IPS-NIHi7 (cell line): Measurements from ENCODE around the gene MAPK10.
A peak's percentile ranks its signal among the peaks of the same experiment; 100 is the strongest.
"Not testable (repeated sequence)": the region's sequence is repeated elsewhere in the genome, so short reads cannot be mapped to it uniquely, and the experiment has no call there.

Source experiments
- DNase-seq: peaks from one replicate; pipeline ENCODE4 v3.0.0; 2012; ENCODE audit warnings: mixed read lengths; ENCODE audit errors: extremely low spot score

The MAPK10 gene

DNA sequence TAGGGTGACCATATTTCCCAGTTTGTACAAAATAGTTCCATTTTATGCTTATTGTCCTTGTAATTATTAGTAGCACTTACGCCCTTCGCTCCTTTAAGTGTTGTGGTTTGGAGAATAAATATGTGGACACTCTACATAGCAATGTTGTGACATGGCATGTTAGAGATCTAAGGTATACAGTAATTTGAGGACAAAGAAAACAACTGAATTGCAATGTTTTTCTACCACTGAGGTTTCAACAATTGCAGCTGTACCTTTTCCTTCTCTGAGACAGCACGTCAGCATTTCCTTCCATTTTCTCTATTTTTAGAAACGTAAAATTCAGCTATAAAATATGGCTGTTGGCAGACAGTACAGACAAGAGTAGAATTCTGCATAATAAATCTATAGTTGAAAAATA lies 323.1 kb downstream of the MAPK10 start:
- DNase-seq = no peak

DNA sequence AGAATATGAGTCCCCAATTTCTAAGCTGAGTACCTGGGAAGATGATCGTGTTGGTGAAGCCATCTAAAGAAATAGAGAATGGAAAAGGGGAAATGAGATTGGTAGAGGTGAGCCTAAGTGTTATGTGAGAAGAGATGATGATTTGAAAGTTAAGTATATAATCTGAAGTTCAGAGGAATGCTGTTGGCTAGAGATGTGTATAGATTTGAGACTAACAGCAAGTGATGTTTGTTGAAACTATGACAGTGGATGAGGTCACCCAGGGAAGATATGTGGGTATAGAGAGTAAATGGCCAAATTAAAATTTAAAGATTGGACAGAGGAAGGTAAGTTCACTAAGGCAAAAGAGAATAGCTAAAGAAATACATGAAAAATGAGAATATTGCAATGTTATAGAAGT lies 324.2 kb downstream of the MAPK10 start:
- no peak for DNase-seq

DNA sequence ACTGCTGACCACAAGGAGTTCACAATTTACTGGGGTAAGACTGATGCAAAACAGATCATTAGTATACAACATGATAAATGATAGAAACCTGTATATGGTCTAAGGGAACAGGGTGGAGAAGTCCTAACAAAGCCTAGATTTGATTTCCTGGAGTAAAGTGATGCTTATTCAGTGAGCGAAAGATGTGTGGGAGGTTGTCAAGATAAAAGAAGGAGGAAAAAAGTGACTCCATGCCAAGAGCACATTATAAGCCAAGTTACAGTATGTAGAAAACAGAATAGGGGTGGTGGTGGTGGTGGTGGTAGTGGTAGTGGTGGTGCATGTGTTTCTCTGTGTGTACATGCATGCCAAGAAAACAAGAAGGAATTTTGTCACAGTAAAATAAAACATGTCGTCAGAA lies 325.2 kb downstream of the MAPK10 start:
- DNase-seq = no peak

DNA sequence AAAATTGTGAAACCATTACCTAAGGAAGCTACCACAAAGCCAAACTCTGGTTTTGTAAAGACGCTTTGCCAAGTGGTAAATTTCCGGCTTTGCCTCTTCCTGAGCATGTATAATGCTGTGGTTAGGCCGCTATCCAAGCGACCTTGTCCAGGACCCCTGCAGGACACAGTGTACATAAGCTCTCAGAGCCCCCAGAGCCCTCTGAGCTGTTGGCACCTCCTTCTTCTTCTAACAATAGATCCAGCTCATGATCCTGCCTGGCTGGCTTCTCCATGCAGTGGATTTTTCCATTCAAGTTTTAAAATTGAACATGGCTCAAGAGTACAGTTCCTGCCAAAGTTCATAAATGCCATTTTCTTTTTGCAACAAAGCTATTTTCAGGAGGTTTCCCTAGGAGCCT lies 326.7 kb downstream of the MAPK10 start:
- no peak for DNase-seq

DNA sequence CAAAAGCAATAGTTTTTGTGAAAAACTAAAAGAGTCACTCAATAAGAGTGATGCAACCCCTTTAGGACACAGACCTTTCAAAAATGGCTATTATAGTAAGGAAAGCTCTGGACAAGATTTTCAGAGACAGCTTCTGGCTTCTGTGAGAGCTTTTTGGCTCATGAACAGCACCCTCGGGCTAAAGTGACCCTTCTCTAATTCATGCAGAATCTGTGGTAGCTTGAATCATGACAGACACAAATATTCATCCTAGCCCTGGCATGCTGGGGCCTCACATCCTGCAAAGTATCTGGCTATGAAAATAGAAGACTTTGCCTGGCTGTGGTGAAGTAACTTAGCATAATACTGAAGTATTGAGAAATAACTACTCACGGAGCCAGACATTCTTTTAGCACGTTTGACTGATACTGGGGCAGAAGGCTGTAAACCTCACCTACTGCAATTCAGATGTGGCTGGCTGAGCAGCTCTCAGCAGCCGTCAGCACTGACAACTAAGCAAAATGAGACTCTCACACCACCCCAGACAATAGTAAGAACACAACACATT lies 327.3 kb downstream of the MAPK10 start:
- no peak for DNase-seq

DNA sequence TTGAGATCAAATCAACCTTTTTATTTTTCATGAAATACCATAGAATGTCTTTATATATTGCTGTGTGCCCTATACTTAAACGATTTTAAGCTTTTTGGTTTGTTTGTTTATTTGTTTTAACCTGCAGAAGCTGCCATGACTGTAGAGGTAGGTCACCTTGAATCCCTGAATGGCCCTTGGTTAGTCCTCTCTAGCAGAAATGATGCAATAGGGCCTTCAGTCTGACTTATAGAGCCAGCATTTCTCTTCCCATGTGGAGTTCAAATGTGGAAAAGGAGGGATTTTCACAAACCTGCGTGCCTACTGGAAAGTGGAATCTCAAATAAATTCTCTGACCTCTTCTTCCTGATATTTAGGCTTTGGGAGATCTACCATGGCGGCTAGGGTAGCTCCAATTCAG lies 327.9 kb downstream of the MAPK10 start:
- no peak for DNase-seq

DNA sequence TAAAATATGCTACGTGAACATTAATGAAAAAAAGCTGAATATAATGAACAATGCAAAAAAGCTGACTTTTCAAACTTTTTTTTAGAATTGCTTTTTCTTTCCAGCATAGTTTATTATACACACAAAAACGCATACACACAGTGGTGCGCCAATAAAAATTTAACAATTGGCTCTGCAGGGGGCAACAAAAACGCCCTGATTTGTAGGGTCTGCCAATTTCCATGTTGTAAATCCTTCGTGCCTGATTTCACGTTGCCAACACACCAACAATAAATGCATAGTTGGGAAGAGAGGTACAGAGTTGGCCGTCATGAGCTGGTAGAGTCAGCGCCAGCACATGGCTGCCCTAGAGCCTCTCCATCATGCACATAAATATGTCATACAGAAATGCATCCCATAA lies 333.1 kb downstream of the MAPK10 start:
- DNase-seq = no peak

DNA sequence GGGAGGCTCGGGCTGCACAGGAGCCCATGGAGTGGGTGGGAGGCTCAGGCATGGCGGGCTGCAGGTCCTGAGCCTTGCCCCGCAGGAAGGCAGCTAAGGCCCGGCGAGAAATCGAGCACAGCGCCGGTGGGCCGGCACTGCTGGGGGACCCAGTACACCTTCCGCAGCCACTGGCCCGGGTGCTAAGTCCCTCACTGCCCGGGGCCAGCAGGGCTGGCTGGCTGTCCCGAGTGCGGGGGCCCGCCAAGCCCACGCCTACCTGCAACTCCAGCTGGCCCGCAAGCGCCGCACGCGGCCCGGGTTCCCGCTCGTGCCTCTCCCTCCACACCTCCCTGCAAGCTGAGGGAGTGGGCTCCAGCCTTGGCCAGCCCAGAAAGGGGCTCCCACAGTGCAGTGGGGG lies 338.2 kb downstream of the MAPK10 start:
- DNase-seq = not testable (repeated sequence)

DNA sequence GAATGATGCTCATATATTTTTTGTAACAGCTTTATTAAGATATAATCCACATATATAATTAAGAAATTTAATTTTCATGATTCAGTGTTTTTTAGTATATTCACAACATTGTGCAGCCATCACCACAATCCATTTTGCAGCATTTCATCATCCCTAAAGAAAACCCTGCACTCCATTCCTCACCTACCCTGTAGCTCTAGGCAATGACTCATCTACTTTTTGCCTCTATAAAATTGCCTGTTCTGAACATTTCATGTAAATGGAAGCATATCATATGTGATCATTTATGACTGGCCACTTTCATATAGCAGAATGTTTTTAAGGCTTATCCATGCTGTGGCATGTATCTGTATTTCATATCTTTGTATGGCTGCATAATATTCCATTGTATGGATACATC lies 339.9 kb downstream of the MAPK10 start:
- no peak for DNase-seq

DNA sequence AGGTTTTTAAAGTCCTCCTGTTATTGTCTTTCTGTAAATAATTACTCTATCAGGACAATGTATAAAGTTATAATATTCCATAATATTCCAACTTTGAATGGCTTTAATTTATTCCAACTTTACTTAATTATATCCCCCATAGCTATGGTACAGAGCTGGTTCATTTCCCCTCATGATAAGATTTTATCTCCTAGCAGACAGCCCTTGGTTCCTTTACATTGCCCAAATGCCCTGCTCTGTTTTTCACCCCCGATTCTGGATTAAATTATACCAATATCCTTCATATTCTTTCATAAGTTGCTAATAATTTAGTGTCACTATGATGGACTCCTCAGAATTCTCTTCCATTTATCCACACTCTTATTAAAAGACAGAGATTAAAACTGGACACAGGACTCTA lies 340.5 kb downstream of the MAPK10 start:
- DNase-seq = no peak

DNA sequence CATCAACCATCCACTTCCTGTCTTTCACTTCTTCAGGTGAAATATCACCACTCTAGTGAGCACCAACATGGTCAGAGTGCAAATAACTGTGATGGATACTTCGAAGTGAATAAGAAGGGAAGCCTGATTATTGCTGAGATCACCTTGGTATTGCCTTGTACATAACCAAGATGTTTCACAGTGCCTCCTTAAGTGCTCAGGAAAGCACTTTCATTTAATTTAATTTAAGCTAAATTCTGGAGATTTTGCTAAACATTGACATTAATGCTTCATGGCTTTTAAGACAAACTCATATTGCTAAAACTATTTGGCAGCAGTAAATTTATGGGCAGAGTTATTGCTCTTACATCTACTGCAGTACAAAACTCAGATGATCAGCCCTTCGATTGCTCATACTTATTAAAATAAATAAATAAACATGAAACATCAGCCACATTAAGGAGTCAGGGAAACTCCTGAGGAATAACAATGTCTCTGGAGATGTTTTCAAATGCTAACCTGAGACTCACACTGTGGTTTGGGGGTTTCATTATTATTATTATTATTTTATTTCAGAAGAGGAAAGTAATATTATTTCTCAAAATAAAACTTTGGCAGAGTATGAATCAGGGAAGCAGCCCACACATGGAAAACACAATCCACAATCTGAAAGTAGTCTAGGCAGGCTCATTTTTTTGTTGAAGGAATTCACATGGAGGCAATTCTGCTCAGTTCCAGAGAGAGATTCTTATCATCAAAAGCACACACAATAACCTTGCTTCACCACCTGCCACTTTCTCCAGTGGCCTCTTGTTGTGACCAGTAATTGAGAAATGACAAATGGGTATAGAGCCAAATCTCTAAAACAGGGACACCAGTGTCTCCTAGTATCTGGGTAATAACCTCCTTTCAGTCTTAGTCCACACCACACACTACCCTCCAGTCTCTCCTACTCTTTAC lies 344.2 kb downstream of the MAPK10 start:
- no peak for DNase-seq

DNA sequence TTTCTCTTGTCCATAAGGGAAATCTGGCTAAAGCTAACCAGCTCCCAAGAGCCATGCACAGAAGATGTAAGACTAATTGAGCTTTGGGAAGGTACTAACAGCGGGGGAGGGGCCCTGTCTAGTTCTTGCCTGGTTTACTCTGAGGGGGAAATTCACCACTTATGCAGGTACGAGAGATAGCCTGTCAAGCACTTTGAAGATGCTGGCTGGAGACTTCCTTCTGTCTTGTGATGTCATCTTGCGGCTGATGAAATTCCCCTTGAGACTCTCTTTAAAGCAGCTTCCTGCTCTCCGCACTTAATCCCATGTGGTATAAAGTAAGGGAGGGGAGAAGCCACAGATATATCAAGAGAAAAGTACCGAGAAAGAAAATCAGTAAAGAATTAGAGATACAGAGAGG lies 345.3 kb downstream of the MAPK10 start:
- peak; percentile 29 for DNase-seq

DNA sequence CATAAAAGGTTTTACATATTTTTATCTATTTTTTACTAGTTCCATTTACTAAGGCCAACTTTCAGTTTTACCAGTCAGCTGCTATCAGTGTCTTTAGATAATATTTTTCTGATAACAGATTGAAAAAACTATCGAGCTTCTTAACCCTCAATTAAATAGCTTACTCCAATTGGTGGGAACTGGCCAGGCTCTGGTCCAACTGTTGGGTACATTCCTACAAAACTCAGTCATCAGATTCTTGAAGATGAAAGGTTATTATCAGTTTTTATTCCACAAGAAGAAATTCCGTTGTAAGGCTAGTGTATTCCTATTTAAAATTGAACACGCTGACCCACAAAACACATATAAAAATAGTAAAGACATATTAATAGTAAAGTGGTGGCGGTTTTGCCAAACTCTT lies 346.2 kb downstream of the MAPK10 start:
- DNase-seq = no peak

DNA sequence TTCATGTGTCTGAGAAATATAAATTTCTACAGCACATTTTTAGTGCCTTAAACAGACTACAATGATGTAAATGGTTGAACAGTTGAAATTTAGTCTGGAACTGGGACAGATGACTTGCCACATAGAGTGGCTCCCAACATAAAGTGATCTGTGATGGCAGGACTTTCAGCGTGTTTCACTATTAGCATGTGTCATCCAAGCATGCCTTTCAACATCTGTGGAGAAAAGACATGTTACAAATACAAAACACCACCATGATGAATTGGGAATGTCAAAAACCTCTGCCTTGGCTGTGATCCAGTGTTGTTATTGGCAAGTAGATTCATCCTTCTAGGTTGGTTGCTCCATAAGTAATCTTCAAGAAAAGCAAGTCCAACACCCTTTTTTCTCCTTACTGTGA lies 348.7 kb downstream of the MAPK10 start:
- DNase-seq = no peak

DNA sequence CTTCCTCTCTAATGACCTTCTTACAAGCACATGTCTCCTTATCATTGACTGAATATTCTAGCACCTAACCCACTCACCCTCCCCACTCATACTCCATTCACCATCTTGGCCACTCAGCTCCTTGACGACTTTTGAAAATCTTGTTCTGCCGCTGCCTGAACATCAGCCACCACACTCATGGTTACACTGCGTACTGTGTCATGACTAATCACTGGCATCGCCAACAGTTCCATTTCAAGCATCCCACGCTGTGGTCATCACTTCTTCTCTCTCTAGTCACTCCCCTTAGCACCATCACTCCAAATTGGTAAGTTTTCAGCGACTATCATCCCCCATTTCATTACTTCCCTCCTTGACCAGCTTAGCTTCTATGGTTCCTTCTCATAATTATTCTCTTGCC lies 352.8 kb downstream of the MAPK10 start:
- DNase-seq = no peak

DNA sequence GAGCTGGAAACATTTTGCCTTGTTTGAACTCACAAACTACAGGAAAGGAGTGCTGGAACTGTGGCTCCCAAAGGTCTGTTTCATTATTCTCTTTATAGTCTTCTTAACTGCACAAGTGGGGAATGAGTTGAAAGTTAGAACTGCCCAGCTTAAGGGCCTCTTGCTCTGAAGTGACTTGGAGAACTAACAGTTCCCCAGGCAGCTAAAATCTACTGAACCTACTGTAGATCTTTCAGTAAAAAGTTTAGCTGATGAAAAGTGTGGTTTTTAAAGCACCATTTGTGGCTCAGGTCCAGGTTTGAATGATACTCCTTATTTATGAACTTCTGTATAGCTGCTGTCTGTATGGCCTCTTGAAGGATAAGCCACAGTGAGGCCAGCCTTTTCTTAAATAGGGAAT lies 353.8 kb downstream of the MAPK10 start:
- no peak for DNase-seq

DNA sequence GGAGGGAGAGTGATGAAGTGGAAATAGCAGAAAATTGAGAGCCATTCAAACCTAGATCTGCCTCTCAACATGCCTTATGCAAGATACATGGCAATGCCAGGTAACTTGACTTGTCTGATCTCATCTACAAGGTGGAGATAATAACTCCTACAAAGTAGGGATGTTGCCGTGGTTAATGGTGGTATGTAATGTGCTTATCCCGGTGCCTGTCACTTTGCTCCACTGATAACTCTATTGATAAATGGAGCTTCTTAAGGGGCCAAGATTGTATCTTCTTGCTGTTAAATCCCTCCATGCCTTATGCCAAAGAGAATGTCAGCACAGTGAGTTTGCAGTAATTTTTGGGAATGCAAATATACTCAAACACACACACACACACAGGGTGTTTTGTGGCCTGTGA lies 355.8 kb downstream of the MAPK10 start:
- DNase-seq = no peak

DNA sequence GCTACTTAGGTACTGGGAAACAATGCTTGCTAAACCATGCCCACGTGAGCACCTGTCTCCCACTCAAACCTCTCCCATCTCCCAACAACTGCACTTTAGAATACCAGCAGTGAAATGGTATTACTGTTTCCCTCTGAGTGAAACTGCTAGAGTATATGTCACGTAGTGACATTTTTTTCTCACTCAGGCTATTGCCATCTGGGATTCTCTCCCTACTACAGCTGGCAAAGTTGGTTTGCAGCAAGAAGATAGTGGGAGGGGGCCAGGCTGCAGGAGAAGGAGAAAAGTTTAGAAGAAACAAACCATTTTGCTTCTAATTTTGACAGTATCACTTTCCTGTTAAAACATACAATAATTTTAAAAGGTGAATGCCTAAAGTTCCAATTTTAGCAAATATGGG lies 358.3 kb downstream of the MAPK10 start:
- DNase-seq = no peak

DNA sequence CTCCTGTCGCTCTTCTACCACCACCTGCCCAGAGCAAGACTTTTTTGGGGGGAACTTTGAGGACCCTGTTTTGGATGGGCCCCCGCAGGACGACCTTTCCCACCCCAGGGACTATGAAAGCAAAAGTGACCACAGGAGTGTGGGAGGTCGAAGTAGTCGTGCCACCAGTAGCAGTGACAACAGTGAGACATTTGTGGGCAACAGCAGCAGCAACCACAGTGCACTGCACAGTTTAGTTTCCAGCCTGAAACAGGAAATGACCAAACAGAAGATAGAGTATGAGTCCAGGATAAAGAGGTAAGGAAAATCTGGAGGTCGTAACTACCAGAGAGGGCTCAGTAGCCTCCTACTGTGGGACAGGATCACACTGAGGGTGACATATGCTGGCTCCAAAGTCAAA lies 364.5 kb downstream of the MAPK10 start:
- no peak for DNase-seq

DNA sequence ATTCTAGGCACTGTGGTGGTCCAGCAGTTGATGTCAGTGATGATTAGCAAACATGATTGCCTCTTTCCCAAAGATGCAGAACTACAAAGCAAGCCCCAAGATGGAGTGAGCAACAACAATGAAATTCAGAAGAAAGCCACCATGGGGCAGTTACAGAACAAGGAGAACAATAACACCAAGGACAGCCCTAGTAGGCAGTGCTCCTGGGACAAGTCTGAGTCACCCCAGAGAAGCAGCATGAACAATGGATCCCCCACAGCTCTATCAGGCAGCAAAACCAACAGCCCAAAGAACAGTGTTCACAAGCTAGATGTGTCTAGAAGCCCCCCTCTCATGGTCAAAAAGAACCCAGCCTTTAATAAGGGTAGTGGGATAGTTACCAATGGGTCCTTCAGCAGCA lies 365.3 kb downstream of the MAPK10 start:
- no peak for DNase-seq

DNA sequence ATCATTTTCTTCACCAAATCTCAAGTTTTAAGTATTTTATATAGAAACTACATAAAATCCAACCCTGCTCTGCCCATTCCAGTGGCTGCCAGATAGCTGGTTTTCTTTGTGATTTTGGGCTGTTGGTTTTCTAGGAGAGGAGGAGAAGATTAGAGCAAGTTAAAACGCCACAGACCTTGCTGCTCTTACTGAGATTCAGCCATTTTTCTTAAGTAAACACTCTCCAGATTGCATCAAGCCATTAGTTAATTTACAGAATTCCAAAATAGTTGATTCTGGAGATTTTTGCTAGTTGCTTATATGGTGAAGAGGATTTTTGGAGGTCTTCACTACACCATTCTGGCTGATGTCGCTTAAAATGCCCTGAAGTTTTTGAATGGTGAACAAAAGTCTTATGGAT lies 366.2 kb downstream of the MAPK10 start:
- no peak for DNase-seq

DNA sequence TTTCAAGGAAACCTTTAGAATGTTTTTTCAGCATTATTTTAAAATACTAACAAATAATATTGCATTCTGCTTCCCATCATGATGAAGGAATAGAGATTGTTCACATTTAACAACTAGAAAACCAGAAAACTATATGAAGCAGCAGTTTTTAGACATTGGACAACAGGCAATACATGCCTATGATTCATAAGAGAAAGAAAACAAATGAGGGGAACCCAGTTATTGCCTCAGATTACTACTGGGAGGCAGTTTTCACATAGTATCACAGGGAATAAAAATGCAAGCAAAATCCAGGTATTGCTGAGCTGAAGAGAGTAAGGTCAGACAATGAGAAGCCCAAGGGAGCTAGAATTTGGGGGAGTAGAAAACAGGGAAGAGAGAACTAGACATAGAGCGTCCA lies 373.6 kb downstream of the MAPK10 start:
- DNase-seq = no peak

DNA sequence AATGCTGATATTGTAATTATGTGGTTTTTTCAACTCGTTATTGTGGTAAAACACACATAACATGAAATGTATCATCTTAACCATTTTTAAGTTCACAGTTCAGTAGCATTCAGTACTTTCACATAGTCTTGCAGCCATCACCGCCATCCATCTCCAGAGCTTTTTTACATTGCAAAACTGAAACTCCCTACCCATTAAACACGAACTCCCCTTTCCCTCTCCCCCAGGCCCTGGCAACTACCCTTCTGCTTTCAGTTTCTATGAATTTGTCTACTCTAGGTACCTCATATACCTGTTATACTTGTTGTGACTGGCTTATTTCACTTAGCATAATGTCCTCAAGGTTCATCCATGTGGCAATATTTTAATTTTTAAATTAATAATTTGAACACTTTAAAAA lies 380.6 kb downstream of the MAPK10 start:
- no peak for DNase-seq

DNA sequence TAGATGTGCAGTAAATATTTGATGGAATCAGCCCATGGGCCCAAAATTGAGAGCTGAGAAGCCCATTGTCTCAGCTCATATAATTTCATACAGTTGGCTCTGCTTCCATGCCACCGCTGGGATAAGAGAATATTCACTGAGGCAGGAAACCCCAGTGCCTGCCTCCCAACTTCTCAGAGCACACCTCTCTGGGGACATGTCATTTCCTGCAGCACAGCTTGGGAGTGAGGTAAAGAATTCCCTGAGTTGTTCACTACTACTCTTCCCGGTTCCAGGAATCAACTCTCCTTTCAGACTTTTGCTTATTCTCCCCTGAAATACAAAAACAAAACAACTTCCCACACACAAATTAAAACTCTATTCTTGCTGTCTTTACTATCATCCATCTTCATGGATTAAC lies 389.3 kb downstream of the MAPK10 start:
- DNase-seq = no peak
